Activated T-cell treated with anti-CD3 and anti-CD28 coated beads, Interleukin-2, amount 50 U/mL, for 24 hours (primary cell): ENCODE measurements around the gene RBM20.
A peak's percentile ranks its signal among the peaks of the same experiment; 100 is the strongest.

Experiments used
- DNase-seq: peaks from one replicate; pipeline ENCODE4 v3.0.0-alpha.2; 2020
- H3K27ac Mint-ChIP-seq: 2 replicates; pipeline ENCODE4 v1.8.0; 2020; ENCODE audit warnings: mild to moderate bottlenecking, mixed read lengths
- H3K27me3 Mint-ChIP-seq: 2 replicates; pipeline ENCODE4 v1.8.0; 2020; ENCODE audit warnings: mixed read lengths
- H3K36me3 Mint-ChIP-seq: 2 replicates; pipeline ENCODE4 v1.8.0; 2020; ENCODE audit warnings: low read depth, mixed read lengths
- H3K4me1 Mint-ChIP-seq: 2 replicates; pipeline ENCODE4 v1.8.0; 2020; ENCODE audit warnings: low read depth, mixed read lengths
- H3K4me3 Mint-ChIP-seq: 2 replicates; pipeline ENCODE4 v1.8.0; 2020; ENCODE audit warnings: mild to moderate bottlenecking, moderate library complexity, mixed read lengths
- H3K9me3 Mint-ChIP-seq: 2 replicates; pipeline ENCODE4 v1.8.0; 2020; ENCODE audit warnings: mixed read lengths

The RBM20 gene

DNA sequence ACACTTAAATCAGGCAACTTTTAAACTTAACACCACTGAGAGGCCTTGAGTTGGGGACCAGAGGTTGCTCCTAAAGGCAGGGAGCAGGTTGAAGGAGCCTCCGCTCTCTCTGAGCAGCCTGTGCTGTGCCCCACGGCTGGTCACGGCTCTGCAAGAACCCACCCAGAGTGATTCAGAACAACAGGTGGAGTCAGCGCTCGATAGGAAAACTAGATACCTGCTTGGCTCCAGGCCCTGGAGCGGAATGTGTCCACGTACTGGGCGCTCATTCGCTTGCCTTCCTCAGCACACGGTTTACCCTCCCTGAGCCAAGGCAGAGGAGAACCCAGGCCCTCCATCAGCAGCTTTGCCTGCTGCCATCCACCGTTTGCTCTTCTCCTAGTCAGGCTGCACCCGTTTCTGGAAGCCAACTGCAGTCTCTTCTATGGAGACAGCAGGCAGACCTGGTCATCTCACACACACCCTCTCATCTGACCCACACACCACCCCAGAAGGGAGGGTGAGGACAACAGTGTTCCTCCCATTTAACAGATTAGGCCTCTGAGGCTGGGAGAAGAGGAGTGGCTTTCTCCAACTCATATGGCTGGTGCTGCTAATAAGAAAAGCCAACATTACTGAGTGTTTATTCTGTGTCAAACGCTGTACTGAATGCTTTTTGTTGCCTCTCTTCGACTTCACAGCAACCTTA lies 189.9 kb downstream of the RBM20 start:
- no peak for DNase-seq
- Mint-ChIP-seq H3K9me3 (no peaks in the 10 kb centered on the region), H3K4me3 (no peak overlapping the region), H3K4me1 (peaks cover 43% of the 10 kb centered on the region), H3K27ac (peak overlapping the region; percentile 53), H3K27me3 (no peaks in the 10 kb centered on the region), H3K36me3 (no peaks in the 10 kb centered on the region)

DNA sequence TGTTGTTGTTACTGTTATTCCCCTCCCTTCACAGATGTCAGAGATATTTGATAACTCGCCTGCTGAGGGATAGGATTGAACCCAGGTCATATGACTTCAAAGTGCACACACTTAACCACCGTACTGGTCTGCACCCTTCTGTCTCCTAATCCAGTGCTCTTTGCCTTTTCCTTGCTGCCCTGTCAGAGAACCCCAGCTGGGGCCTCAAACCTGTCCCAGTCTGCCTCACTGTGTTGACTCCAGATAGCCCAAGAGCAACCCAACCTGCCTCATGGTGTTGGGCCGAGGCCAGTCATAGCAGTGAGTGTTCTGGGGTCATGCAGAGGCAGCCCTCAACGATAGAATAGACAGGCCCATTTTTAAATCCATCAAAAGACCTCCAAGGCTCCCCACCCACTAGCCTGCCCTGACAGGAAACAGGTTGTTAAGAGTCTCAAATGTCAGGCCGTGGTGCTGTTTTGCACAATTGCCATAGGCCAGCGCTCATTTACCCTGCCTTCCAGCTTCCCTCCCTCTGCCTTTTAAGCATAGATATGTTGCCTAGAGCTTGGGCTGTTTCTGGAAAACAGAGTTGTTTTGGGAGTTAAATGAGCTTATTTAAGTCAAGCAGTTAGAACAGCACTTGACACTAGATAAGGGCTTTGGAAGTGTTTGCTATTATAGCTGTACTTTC lies 190.6 kb downstream of the RBM20 start:
- peak; percentile 49 for DNase-seq
- H3K4me1 Mint-ChIP-seq, result peaks cover 43% of the 10 kb centered on the region
- peak overlapping the region; percentile 53 for H3K27ac Mint-ChIP-seq
- H3K36me3 Mint-ChIP-seq, result no peaks in the 10 kb centered on the region
- no peak overlapping the region for H3K4me3 Mint-ChIP-seq
- H3K27me3 Mint-ChIP-seq, result no peaks in the 10 kb centered on the region
- no peaks in the 10 kb centered on the region for H3K9me3 Mint-ChIP-seq

GRCh38 chr10:110835841-110836240 lies 191.7 kb downstream of the RBM20 start:
- H3K27me3 Mint-ChIP-seq, result no peaks in the 10 kb centered on the region
- H3K4me3 Mint-ChIP-seq, result no peak overlapping the region
- no peak for DNase-seq
- H3K4me1 Mint-ChIP-seq, result peaks cover 43% of the 10 kb centered on the region
- H3K27ac Mint-ChIP-seq, result peak overlapping the region; percentile 20
- no peaks in the 10 kb centered on the region for H3K36me3 Mint-ChIP-seq
- H3K9me3 Mint-ChIP-seq, result no peaks in the 10 kb centered on the region

DNA sequence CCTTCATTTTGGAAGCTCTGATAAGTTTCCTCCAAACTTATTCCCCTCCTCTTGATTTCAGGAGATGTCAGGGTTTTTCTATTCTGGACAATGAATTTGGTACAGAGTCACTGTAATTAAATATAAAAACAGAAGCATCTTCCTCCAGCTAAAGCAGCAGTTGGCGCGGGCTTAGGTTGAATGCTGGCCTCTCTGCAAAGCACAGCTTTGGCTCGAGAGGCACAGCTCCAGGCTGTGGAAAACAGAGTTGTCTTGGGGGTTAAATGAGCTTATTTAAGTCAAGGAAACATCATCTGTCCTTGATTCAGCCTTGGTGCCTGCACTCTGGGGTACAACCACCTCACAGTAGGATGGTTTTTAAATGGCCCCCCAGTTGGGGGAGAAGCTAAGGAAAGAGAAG lies 192.6 kb downstream of the RBM20 start:
- Mint-ChIP-seq H3K4me3 (no peak overlapping the region), H3K36me3 (no peaks in the 10 kb centered on the region), H3K4me1 (peaks cover 49% of the 10 kb centered on the region), H3K27me3 (no peaks in the 10 kb centered on the region), H3K27ac (no peak overlapping the region), H3K9me3 (no peaks in the 10 kb centered on the region)
- no peak for DNase-seq

- Mint-ChIP-seq H3K27ac (no peak overlapping the region), H3K36me3 (no peaks in the 10 kb centered on the region), H3K9me3 (no peaks in the 10 kb centered on the region), H3K27me3 (no peaks in the 10 kb centered on the region), H3K4me1 (peaks cover 54% of the 10 kb centered on the region), H3K4me3 (no peak overlapping the region)
- DNase-seq, result no peak
Measured at GRCh38 chr10:110837418-110838171, 193.5 kb downstream of the RBM20 start.

- H3K27me3 Mint-ChIP-seq, result no peaks in the 10 kb centered on the region
- no peak overlapping the region for H3K4me3 Mint-ChIP-seq
- no peaks in the 10 kb centered on the region for H3K36me3 Mint-ChIP-seq
- peaks cover 62% of the 10 kb centered on the region for H3K4me1 Mint-ChIP-seq
- no peak for DNase-seq
- H3K9me3 Mint-ChIP-seq, result no peaks in the 10 kb centered on the region
- no peak overlapping the region for H3K27ac Mint-ChIP-seq
Measured at GRCh38 chr10:110840225-110840922, 196.2 kb downstream of the RBM20 start.

DNA sequence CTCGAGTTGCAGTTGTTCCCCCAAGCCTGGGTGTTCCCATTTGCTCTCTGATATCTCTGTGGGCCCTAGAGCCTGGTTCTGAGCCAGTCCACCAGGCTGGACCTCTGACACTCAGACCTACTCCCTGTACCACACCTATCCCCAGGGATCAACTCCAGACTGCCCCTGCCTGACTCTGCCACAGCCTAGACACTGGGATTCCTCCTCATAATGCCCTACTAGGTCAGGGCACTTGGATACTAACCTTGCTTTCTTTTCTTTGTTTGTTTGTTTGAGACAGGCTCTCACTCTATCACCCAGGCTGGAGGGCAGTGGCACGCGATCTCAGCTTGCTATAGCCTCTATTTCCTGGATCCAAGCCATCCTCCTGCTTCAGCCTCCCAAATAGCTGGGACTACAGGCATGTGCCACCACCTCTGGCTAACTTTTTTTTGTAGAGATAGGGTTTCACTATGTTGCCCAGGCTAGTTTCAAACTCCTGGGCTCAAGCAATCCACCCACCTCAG lies 196.8 kb downstream of the RBM20 start:
- H3K4me3 Mint-ChIP-seq, result no peak overlapping the region
- no peaks in the 10 kb centered on the region for H3K9me3 Mint-ChIP-seq
- H3K4me1 Mint-ChIP-seq, result peaks cover 61% of the 10 kb centered on the region
- no peak for DNase-seq
- no peaks in the 10 kb centered on the region for H3K36me3 Mint-ChIP-seq
- peak overlapping the region; percentile 31 for H3K27ac Mint-ChIP-seq
- no peaks in the 10 kb centered on the region for H3K27me3 Mint-ChIP-seq

- no peaks in the 10 kb centered on the region for H3K27me3 Mint-ChIP-seq
- no peak for DNase-seq
- peak overlapping the region; percentile 11 for H3K4me3 Mint-ChIP-seq
- H3K36me3 Mint-ChIP-seq, result no peaks in the 10 kb centered on the region
- H3K4me1 Mint-ChIP-seq, result peaks cover 60% of the 10 kb centered on the region
- H3K27ac Mint-ChIP-seq, result peak overlapping the region; percentile 75
- H3K9me3 Mint-ChIP-seq, result no peaks in the 10 kb centered on the region
Measured at GRCh38 chr10:110841767-110842267, 197.7 kb downstream of the RBM20 start.

- Mint-ChIP-seq H3K27me3 (no peaks in the 10 kb centered on the region), H3K4me1 (peaks cover 55% of the 10 kb centered on the region), H3K4me3 (no peak overlapping the region), H3K36me3 (no peaks in the 10 kb centered on the region), H3K27ac (peak overlapping the region; percentile 75), H3K9me3 (no peaks in the 10 kb centered on the region)
- DNase-seq, result no peak
Measured at GRCh38 chr10:110842326-110842904, 198.3 kb downstream of the RBM20 start.

DNA sequence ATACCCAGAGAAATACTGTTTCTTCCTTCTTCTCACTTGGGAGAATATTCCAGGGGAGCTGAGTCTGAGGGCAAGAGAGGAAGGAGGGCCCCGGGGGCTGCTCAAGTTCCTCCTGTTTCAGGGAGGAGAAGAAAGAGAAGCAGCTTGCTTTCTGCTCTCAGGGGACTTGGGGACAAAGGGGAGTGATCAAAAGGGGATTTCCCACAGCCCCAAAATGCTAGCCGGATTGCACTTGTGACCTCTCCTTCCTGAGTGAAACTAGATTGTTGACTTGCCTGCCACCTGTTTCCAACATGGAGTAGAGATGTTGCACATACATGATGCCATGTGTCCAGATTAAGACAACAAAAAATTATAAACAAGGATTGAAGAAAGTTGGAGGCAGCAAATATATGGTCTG lies 198.9 kb downstream of the RBM20 start:
- DNase-seq, result no peak
- Mint-ChIP-seq H3K4me1 (peaks cover 52% of the 10 kb centered on the region), H3K9me3 (no peaks in the 10 kb centered on the region), H3K27ac (peak overlapping the region; percentile 75), H3K4me3 (peak overlapping the region; percentile 37), H3K36me3 (no peaks in the 10 kb centered on the region), H3K27me3 (no peaks in the 10 kb centered on the region)

DNA sequence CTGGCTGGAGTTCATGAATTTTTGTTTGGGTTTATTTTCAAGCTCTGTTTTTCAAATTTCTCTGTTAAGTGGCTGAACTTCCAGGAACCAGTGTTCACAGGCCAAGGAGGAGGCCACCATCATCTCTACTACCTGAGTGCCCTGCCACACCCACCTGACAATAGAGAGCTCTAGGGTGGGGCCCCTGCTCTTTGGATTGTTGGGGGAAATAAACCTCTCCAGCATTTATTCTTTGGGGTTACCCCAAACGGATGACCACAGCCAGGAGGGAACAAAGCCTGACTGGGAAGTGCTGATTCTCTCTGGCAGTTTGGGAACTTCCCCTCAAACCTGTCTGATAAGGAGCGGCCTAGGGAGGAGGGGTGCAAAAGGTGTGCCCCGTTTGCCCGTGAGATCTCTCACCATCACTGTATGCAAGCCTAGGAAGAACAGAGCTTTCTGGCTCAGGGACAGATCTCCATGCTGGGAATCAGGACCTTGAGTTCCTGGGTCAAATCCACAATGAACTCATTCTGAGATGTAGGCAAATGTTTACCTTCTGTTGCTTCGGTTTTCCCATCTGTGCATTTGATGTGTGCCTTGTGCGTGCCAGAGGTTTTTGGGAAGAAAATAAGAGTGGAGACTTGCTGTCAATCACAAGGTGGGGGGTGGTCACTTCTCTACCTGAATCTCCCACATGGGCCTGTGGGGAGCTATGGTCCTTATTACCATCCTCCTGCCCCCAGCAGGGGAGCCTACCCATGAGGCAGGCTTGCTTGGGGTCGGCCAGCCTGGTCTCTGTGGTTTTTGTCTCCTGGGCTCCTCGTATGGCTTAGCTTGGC lies 199.9 kb downstream of the RBM20 start:
- Mint-ChIP-seq H3K36me3 (no peaks in the 10 kb centered on the region), H3K4me3 (no peak overlapping the region), H3K27ac (peak overlapping the region; percentile 75), H3K27me3 (no peaks in the 10 kb centered on the region), H3K9me3 (no peaks in the 10 kb centered on the region), H3K4me1 (peaks cover 54% of the 10 kb centered on the region)
- no peak for DNase-seq

GRCh38 chr10:110844617-110844881 lies 200.4 kb downstream of the RBM20 start:
- Mint-ChIP-seq H3K27ac (no peak overlapping the region), H3K4me3 (no peak overlapping the region), H3K9me3 (no peaks in the 10 kb centered on the region), H3K4me1 (peaks cover 57% of the 10 kb centered on the region), H3K36me3 (no peaks in the 10 kb centered on the region), H3K27me3 (no peaks in the 10 kb centered on the region)
- no peak for DNase-seq

DNA sequence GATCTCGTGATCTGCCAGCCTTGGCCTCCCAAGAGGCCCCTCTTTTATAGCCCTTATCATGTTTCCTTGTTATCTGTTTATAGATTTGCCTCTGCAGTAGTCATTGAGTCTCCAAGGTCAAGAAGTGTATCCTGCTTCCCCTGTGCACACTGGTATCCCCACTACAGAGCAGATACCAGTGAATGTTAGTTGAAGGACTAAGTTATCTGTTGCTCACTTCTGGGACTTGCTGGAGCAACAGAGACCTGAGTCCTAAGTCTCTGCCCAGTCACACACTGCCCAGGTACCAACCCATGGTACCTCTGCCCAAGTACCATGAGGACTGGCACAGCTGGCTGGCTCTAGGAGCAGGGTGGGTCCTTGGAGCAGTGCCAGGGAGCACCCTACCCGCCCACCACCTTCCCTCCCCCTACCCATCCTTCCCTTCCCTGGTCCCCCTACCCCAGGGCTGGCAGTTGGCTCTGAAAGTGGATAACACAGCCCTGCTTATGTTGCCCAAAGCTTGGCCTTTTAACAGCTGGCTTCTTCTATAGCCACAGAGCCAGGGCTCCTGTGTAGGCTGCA lies 201.1 kb downstream of the RBM20 start:
- peaks cover 64% of the 10 kb centered on the region for H3K4me1 Mint-ChIP-seq
- H3K27ac Mint-ChIP-seq, result no peak overlapping the region
- no peak overlapping the region for H3K4me3 Mint-ChIP-seq
- no peaks in the 10 kb centered on the region for H3K27me3 Mint-ChIP-seq
- DNase-seq, result no peak
- no peaks in the 10 kb centered on the region for H3K9me3 Mint-ChIP-seq
- H3K36me3 Mint-ChIP-seq, result no peaks in the 10 kb centered on the region
